Ovary (tissue), 3 donors: ENCODE results near the gene GABBR2.

ENCODE experiments used
- CTCF ChIP-seq, 3 donors: fragments of 450-650 bp in 2 of 3; fragments of 200-600 bp in 1 of 3; IDR thresholded peaks; one replicate each; pipeline versions ENCODE4 v1.5.1 to v1.8.0; 2016 to 2022; ENCODE audit warnings: antibody characterized with exemption in 3 of 3, mild to moderate bottlenecking in 1 of 3
- POLR2A ChIP-seq: fragments of 450-650 bp; IDR thresholded peaks from one replicate; pipeline ENCODE4 v1.6.1; 2017; ENCODE audit warnings: antibody characterized with exemption, mild to moderate bottlenecking, moderate library complexity
- donor health status: DM: no; HTN: no; CAD: no.

- TF ChIP-seq CTCF (IDR thresholded peaks at IDR 0.05) (no peak), POLR2A (no peak)
Observed at GRCh38 chr9:98442114-98442513, 266.6 kb downstream of the GABBR2 start.
